OCI-LY7 (cell line): ENCODE measurements around the gene MARK3. TPM values are rescaled to one million over a fixed set of nuclear protein-coding genes. Genes with fewer than 3 reads are reported as not detected.

Experiments used
- BruUV-seq: library from RNA; stranded (reverse); fragments of 400-500 nt; replicated peaks from 2 replicates; lab custom pipeline; 2021; lab: Mats Ljungman, UMichigan
- CTCF ChIA-PET: fragments of 300-600 bp; sonication (Branson Sonifier 250); formaldehyde crosslinking; loops from one replicate; lab custom pipeline; 2022; ENCODE audit warnings: antibody characterized with exemption; ENCODE audit not compliant: unreplicated experiment; lab: Charles Lee
- POLR2A ChIA-PET: fragments of 300-600 bp; sonication (Branson Sonifier 250); formaldehyde crosslinking; loops from one replicate; lab custom pipeline; 2022; ENCODE audit warnings: antibody characterized with exemption; lab: Charles Lee
- DNase-seq: peaks from one replicate; pipeline ENCODE4 v3.0.0-alpha.2; 2015; ENCODE audit warnings: low spot score
- H2AFZ ChIP-seq: fragments of 200-600 bp; sonication (generic), shearing (Covaris generic); 2 replicates; pipeline ENCODE4 v1.6.1; 2014; ENCODE audit warnings: mild to moderate bottlenecking, antibody characterized with exemption, low read length, moderate library complexity
- H3K27ac ChIP-seq: fragments of 200-600 bp; sonication (generic); 2 replicates; pipeline ENCODE4 v1.5.1; 2014; ENCODE audit warnings: mixed run types, low read depth, mild to moderate bottlenecking, moderate library complexity, low read length, inconsistent platforms; ENCODE audit not compliant: poor library complexity, severe bottlenecking
- H3K36me3 ChIP-seq: fragments of 200-600 bp; sonication (generic); 2 replicates; pipeline ENCODE4 v1.6.1; 2014; ENCODE audit warnings: mild to moderate bottlenecking, antibody characterized with exemption, low read length, moderate library complexity, mixed read lengths; ENCODE audit not compliant: insufficient read depth
- H3K4me1 ChIP-seq: fragments of 200-600 bp; sonication (generic); 2 replicates; pipeline ENCODE4 v1.5.1; 2014; ENCODE audit warnings: mild to moderate bottlenecking, low read length; ENCODE audit not compliant: insufficient read depth, poor library complexity, severe bottlenecking
- H3K4me2 ChIP-seq: fragments of 200-600 bp; sonication (generic); 2 replicates; pipeline ENCODE4 v1.6.1; 2014; ENCODE audit warnings: mild to moderate bottlenecking, low read length
- H3K4me3 ChIP-seq: fragments of 200-600 bp; sonication (generic); 2 replicates; pipeline ENCODE4 v1.5.1; 2014; ENCODE audit warnings: mild to moderate bottlenecking, low read depth, low read length; ENCODE audit not compliant: poor library complexity, severe bottlenecking
- H3K79me2 ChIP-seq: fragments of 200-600 bp; sonication (generic); 2 replicates; pipeline ENCODE4 v1.6.1; 2016; ENCODE audit warnings: low read depth, mild to moderate bottlenecking, low read length, moderate library complexity, mixed read lengths; ENCODE audit not compliant: insufficient read depth
- H3K9me2 ChIP-seq: fragments of 200-600 bp; sonication (generic); 2 replicates; pipeline ENCODE4 v1.6.1; 2016; ENCODE audit warnings: mild to moderate bottlenecking, low read length, mixed read lengths; ENCODE audit not compliant: insufficient read depth
- H3K9me3 ChIP-seq: fragments of 200-600 bp; sonication (generic); 2 replicates; pipeline ENCODE4 v1.6.1; 2014; ENCODE audit warnings: mild to moderate bottlenecking, mixed run types, low read length, mixed read lengths
- H4K20me1 ChIP-seq: fragments of 200-600 bp; sonication (generic); 2 replicates; pipeline ENCODE4 v1.6.1; 2014; ENCODE audit warnings: mild to moderate bottlenecking, antibody characterized with exemption, low read length, moderate library complexity, mixed read lengths; ENCODE audit not compliant: insufficient read depth
- CTCF ChIP-seq: fragments of 200-600 bp; sonication (generic); conservative IDR thresholded peaks from 2 replicates; pipeline ENCODE4 v1.5.1; 2014; ENCODE audit warnings: mild to moderate bottlenecking, antibody characterized with exemption, low read length, moderate library complexity, mixed read lengths
- EZH2phosphoT487 ChIP-seq: fragments of 200-600 bp; sonication (generic); IDR thresholded peaks from 2 replicates; pipeline ENCODE4 v1.6.1; 2018; ENCODE audit warnings: low read depth, borderline replicate concordance, mild to moderate bottlenecking, mixed run types, antibody characterized with exemption, low read length, moderate library complexity, mixed read lengths
- intact Hi-C: fragments of 100-400 bp; cut with micrococcal nuclease; formaldehyde crosslinking; loops from one replicate; pipeline ENCODE4 v1.10.0; 2022; ENCODE audit not compliant: unreplicated experiment
- total RNA-seq, 2 experiments: library from RNA; depleted of rRNA in 1 of 2; stranded (reverse); fragments of >200 nt in 1 of 2; shearing (Covaris generic) in 1 of 2; gene quantifications; 2 replicates each; pipeline ENCODE4 v1.2.3, GENCODE V29; 2014 to 2022

The MARK3 gene
- total RNA-seq, 2 experiments from 2014 or later: 70.8 to 83.6 TPM

- Histone ChIP-seq H3K9me2 (no peaks in the 10 kb centered on the region), H3K4me3 (no peak overlapping the region), H3K36me3 (peaks cover 71% of the 10 kb centered on the region), H3K79me2 (no peaks in the 10 kb centered on the region), H4K20me1 (no peaks in the 10 kb centered on the region; the same call in 1 of the 2 replicates), H2AFZ (no peak overlapping the region), H3K27ac (no peak overlapping the region), H3K4me2 (no peak overlapping the region), H3K9me3 (no peaks in the 10 kb centered on the region), H3K4me1 (peaks cover 12% of the 10 kb centered on the region)
- TF ChIP-seq EZH2phosphoT487 (no peak), CTCF (no peak)
- BruUV-seq: no TSS peak
- intact Hi-C loops: no loop called here
- DNase-seq: no peak
- CTCF ChIA-PET: no interaction called here
- POLR2A ChIA-PET: interaction anchor here (0.6 to 0.9 kb wide), 2 partner anchors 17 to 98 kb away, joined by 3 to 6 read pairs; no protein-coding TSS in a partner anchor
Measured at GRCh38 chr14:103476065-103476464, 90.8 kb downstream of the MARK3 start.

- H3K4me1 ChIP-seq: peaks cover 14% of the 10 kb centered on the region
- BruUV-seq: no TSS peak
- H3K27ac ChIP-seq: no peak overlapping the region
- H2AFZ ChIP-seq: no peak overlapping the region
- no peaks in the 10 kb centered on the region for H3K9me2 ChIP-seq
- no peaks in the 10 kb centered on the region for H3K79me2 ChIP-seq
- POLR2A ChIA-PET: interaction anchor here (0.6 to 0.9 kb wide), 3 partner anchors 17 to 515 kb away, joined by 3 to 6 read pairs (median 3); no protein-coding TSS in a partner anchor
- no peak for DNase-seq
- peaks cover 3% of the 10 kb centered on the region; the same call in 1 of the 2 replicates for H4K20me1 ChIP-seq
- no peak for TF ChIP-seq CTCF
- TF ChIP-seq EZH2phosphoT487: no peak
- H3K4me2 ChIP-seq: no peak overlapping the region
- CTCF ChIA-PET: no interaction called here
- H3K36me3 ChIP-seq: peaks cover 71% of the 10 kb centered on the region
- H3K4me3 ChIP-seq: no peak overlapping the region
- intact Hi-C loops: no loop called here
- no peaks in the 10 kb centered on the region for H3K9me3 ChIP-seq
Measured at GRCh38 chr14:103476631-103477030, 91.4 kb downstream of the MARK3 start.

GRCh38 chr14:103480595-103480994 is 95.4 kb downstream of the MARK3 start:
- ChIA-PET CTCF (no interaction called here), POLR2A (interaction anchor here (0.5 to 0.7 kb wide), 2 partner anchors 9 to 135 kb away, joined by 4 to 6 read pairs; no protein-coding TSS in a partner anchor)
- Histone ChIP-seq H3K27ac (peak overlapping the region; percentile 12), H3K9me3 (no peaks in the 10 kb centered on the region), H3K36me3 (peaks cover 73% of the 10 kb centered on the region), H4K20me1 (peaks cover 3% of the 10 kb centered on the region; the same call in 1 of the 2 replicates), H3K9me2 (no peaks in the 10 kb centered on the region), H3K4me1 (peaks cover 14% of the 10 kb centered on the region), H2AFZ (no peak overlapping the region), H3K4me3 (no peak overlapping the region), H3K79me2 (no peaks in the 10 kb centered on the region), H3K4me2 (peak overlapping the region; percentile 31)
- TF ChIP-seq EZH2phosphoT487 (no peak), CTCF (no peak)
- peak; percentile 45 for DNase-seq
- no TSS peak for BruUV-seq
- intact Hi-C loops: no loop called here
